GM23338 (cell line): ENCODE results near the gene DNAJA3. TPM values are rescaled to one million over a fixed set of nuclear protein-coding genes. Genes with fewer than 3 reads are reported as not detected.
A peak's percentile ranks its signal among the peaks of the same experiment; 100 is the strongest.

Source experiments
- ATAC-seq: fragments of 200-7000 bp; cut with Tn5 transposase; 3 replicates; pipeline ENCODE4 v1.9.1; 2020
- DNase-seq: peaks from one replicate; pipeline ENCODE4 v3.0.0-alpha.2; 2015; ENCODE audit warnings: low spot score
- H2AFZ ChIP-seq: fragments of 200-600 bp; sonication (generic); 2 replicates; pipeline ENCODE4 v1.8.0; 2016; ENCODE audit warnings: antibody characterized with exemption, mild to moderate bottlenecking, moderate library complexity
- H3F3A ChIP-seq: fragments of 200-600 bp; sonication (generic); replicated peaks from 2 replicates; pipeline ENCODE4 v1.8.0; 2017; ENCODE audit warnings: antibody characterized with exemption, mixed run types, low read depth
- H3K27ac ChIP-seq: fragments of 200-600 bp; sonication (generic); 2 replicates; pipeline ENCODE4 v1.6.1; 2016; ENCODE audit warnings: low read depth
- H3K27me3 ChIP-seq: fragments of 200-600 bp; sonication (generic); 2 replicates; pipeline ENCODE4 v1.8.0; 2016; ENCODE audit warnings: mild to moderate bottlenecking, mixed run types, moderate library complexity; ENCODE audit not compliant: insufficient read depth
- H3K36me3 ChIP-seq: fragments of 200-600 bp; sonication (generic); 2 replicates; pipeline ENCODE4 v1.8.0; 2016; ENCODE audit warnings: mild to moderate bottlenecking; ENCODE audit not compliant: insufficient read depth
- H3K4me1 ChIP-seq: fragments of 200-600 bp; sonication (generic); 2 replicates; pipeline ENCODE4 v1.8.0; 2016; ENCODE audit warnings: mild to moderate bottlenecking, moderate library complexity; ENCODE audit not compliant: insufficient read depth
- H3K4me2 ChIP-seq: fragments of 200-600 bp; sonication (generic); 2 replicates; pipeline ENCODE4 v1.7.1; 2017; ENCODE audit warnings: mixed run types
- H3K4me3 ChIP-seq: fragments of 200-600 bp; sonication (generic); 2 replicates; pipeline ENCODE4 v1.6.1; 2016; ENCODE audit warnings: mixed run types
- H3K79me2 ChIP-seq: fragments of 200-600 bp; sonication (generic); replicated peaks from 2 replicates; pipeline ENCODE4 v1.8.0; 2017; ENCODE audit warnings: mild to moderate bottlenecking; ENCODE audit not compliant: insufficient read depth
- H3K9me2 ChIP-seq: fragments of 200-600 bp; sonication (generic); 2 replicates; pipeline ENCODE4 v1.8.0; 2017; ENCODE audit not compliant: insufficient read depth
- H4K20me1 ChIP-seq: fragments of 200-600 bp; sonication (generic); replicated peaks from 2 replicates; pipeline ENCODE4 v1.8.0; 2017; ENCODE audit warnings: mild to moderate bottlenecking; ENCODE audit not compliant: insufficient read depth
- H3K27ac Mint-ChIP-seq: 2 replicates; pipeline ENCODE4 v1.8.0; 2020; ENCODE audit warnings: inconsistent platforms, mild to moderate bottlenecking, moderate library complexity, mixed read lengths
- H3K27me3 Mint-ChIP-seq: 3 replicates; pipeline ENCODE4 v1.8.0; 2022; ENCODE audit warnings: low read depth, mild to moderate bottlenecking, moderate library complexity, mixed read lengths, inconsistent platforms; ENCODE audit not compliant: insufficient read depth, poor library complexity
- H3K36me3 Mint-ChIP-seq: 3 replicates; pipeline ENCODE4 v1.8.0; 2021; ENCODE audit warnings: low read depth, mild to moderate bottlenecking, inconsistent platforms, moderate library complexity, mixed read lengths
- H3K4me1 Mint-ChIP-seq: 3 replicates; pipeline ENCODE4 v1.8.0; 2020; ENCODE audit warnings: mild to moderate bottlenecking, inconsistent platforms, mixed read lengths
- H3K4me3 Mint-ChIP-seq: 3 replicates; pipeline ENCODE4 v1.8.0; 2021; ENCODE audit warnings: moderate library complexity, mild to moderate bottlenecking, inconsistent platforms, mixed read lengths
- H3K9me3 Mint-ChIP-seq: 3 replicates; pipeline ENCODE4 v1.8.0; 2020; ENCODE audit warnings: moderate library complexity, mild to moderate bottlenecking, inconsistent platforms, mixed read lengths
- CREB1 ChIP-seq: fragments of 250-450 bp; sonication (Bioruptor Pico); IDR thresholded peaks from 2 replicates; pipeline ENCODE4 v1.5.0; 2020; ENCODE audit warnings: low read depth, mild to moderate bottlenecking, moderate library complexity
- ETS1 ChIP-seq: IDR thresholded peaks from 2 replicates; pipeline ENCODE4 v1.6.1; 2016; ENCODE audit warnings: antibody characterized with exemption
- EZH2 ChIP-seq: fragments of 200-600 bp; sonication (generic); IDR thresholded peaks from one replicate; pipeline ENCODE4 v1.8.0; 2017; ENCODE audit warnings: antibody characterized with exemption, mild to moderate bottlenecking, low read depth; ENCODE audit not compliant: unreplicated experiment
- EZH2phosphoT487 ChIP-seq: fragments of 200-600 bp; sonication (generic); IDR thresholded peaks from one replicate; pipeline ENCODE4 v1.8.1; 2018; ENCODE audit warnings: antibody characterized with exemption; ENCODE audit not compliant: unreplicated experiment
- JUNB ChIP-seq: IDR thresholded peaks from one replicate; pipeline ENCODE4 v1.6.1; 2016; ENCODE audit warnings: antibody characterized with exemption; ENCODE audit not compliant: unreplicated experiment
- ZNF114 ChIP-seq: fragments of 250-450 bp; sonication (Bioruptor Pico); IDR thresholded peaks from 2 replicates; pipeline ENCODE4 v1.5.0; 2020; ENCODE audit warnings: mild to moderate bottlenecking, moderate library complexity
- ZNF331 ChIP-seq: fragments of 250-450 bp; sonication (Bioruptor Pico); IDR thresholded peaks from 2 replicates; pipeline ENCODE4 v1.5.0; 2020; ENCODE audit warnings: low read depth, mild to moderate bottlenecking, moderate library complexity
- polyA plus RNA-seq: library from polyadenylated mRNA; unstranded; fragments of >200 nt; fragmentation: Nextera tagmentation; extraction: Ambion mirVana; gene quantifications from 2 replicates; pipeline ENCODE4 v1.2.1, GENCODE V29; 2016
- total RNA-seq: library from RNA; depleted of rRNA; stranded (reverse); fragments of >200 nt; shearing (Covaris generic); gene quantifications from 2 replicates; pipeline ENCODE4 v1.2.3, GENCODE V29; 2014
- TF ChIP-seq, protein P1 (sequence below): fragments of 250-450 bp; sonication (Bioruptor Pico); IDR thresholded peaks from 2 replicates; pipeline ENCODE4 v1.5.0; 2020; ENCODE audit warnings: mild to moderate bottlenecking, moderate library complexity
- TF ChIP-seq, protein P2 (sequence below), 2 experiments: fragments of 200-600 bp in 1 of 2; sonication (generic) in 1 of 2; conservative IDR thresholded peaks; 2 replicates each; pipeline versions ENCODE4 v1.5.1 to v1.6.1; 2016 to 2017; ENCODE audit warnings: antibody characterized with exemption in 2 of 2, low read depth in 2 of 2, mild to moderate bottlenecking in 2 of 2, moderate library complexity in 1 of 2

The DNAJA3 gene
- total and polyA plus RNA-seq, 2 experiments from 2014 or later = 56.3 to 75.5 TPM

- Mint-ChIP-seq H3K27me3 (peaks cover 11% of the 10 kb centered on the region), H3K4me3 (peak overlapping the region; percentile 97), H3K4me1 (peaks cover 16% of the 10 kb centered on the region), H3K9me3 (no peaks in the 10 kb centered on the region), H3K36me3 (peaks cover 12% of the 10 kb centered on the region), H3K27ac (peak overlapping the region; percentile 97)
- Histone ChIP-seq H3K79me2 (peaks cover 47% of the 10 kb centered on the region), H3K4me3 (peak overlapping the region; percentile 67), H3K9me2 (no peaks in the 10 kb centered on the region), H3K4me1 (peaks cover 16% of the 10 kb centered on the region), H3K27me3 (no peaks in the 10 kb centered on the region), H3K4me2 (peak overlapping the region; percentile 96), H3K27ac (peak overlapping the region; percentile 95), H3K36me3 (no peaks in the 10 kb centered on the region; the same call in 1 of the 2 replicates), H3F3A (0 out of 2 replicates have a peak, but pooled peaks cover 4% of the 10 kb centered on the region), H4K20me1 (peaks cover 6% of the 10 kb centered on the region), H2AFZ (peak overlapping the region; percentile 93)
- DNase-seq (peak; percentile 54), ATAC-seq (peak; percentile 28)
- TF ChIP-seq ETS1 (no peak), EZH2 (no peak), EZH2phosphoT487 (no peak), CREB1 (CRISPR knock-in tag) (no peak), JUNB (no peak), ZNF114 (CRISPR knock-in tag) (no peak), ZNF331 (CRISPR knock-in tag) (no peak)
- TF ChIP-seq, protein P1, sequence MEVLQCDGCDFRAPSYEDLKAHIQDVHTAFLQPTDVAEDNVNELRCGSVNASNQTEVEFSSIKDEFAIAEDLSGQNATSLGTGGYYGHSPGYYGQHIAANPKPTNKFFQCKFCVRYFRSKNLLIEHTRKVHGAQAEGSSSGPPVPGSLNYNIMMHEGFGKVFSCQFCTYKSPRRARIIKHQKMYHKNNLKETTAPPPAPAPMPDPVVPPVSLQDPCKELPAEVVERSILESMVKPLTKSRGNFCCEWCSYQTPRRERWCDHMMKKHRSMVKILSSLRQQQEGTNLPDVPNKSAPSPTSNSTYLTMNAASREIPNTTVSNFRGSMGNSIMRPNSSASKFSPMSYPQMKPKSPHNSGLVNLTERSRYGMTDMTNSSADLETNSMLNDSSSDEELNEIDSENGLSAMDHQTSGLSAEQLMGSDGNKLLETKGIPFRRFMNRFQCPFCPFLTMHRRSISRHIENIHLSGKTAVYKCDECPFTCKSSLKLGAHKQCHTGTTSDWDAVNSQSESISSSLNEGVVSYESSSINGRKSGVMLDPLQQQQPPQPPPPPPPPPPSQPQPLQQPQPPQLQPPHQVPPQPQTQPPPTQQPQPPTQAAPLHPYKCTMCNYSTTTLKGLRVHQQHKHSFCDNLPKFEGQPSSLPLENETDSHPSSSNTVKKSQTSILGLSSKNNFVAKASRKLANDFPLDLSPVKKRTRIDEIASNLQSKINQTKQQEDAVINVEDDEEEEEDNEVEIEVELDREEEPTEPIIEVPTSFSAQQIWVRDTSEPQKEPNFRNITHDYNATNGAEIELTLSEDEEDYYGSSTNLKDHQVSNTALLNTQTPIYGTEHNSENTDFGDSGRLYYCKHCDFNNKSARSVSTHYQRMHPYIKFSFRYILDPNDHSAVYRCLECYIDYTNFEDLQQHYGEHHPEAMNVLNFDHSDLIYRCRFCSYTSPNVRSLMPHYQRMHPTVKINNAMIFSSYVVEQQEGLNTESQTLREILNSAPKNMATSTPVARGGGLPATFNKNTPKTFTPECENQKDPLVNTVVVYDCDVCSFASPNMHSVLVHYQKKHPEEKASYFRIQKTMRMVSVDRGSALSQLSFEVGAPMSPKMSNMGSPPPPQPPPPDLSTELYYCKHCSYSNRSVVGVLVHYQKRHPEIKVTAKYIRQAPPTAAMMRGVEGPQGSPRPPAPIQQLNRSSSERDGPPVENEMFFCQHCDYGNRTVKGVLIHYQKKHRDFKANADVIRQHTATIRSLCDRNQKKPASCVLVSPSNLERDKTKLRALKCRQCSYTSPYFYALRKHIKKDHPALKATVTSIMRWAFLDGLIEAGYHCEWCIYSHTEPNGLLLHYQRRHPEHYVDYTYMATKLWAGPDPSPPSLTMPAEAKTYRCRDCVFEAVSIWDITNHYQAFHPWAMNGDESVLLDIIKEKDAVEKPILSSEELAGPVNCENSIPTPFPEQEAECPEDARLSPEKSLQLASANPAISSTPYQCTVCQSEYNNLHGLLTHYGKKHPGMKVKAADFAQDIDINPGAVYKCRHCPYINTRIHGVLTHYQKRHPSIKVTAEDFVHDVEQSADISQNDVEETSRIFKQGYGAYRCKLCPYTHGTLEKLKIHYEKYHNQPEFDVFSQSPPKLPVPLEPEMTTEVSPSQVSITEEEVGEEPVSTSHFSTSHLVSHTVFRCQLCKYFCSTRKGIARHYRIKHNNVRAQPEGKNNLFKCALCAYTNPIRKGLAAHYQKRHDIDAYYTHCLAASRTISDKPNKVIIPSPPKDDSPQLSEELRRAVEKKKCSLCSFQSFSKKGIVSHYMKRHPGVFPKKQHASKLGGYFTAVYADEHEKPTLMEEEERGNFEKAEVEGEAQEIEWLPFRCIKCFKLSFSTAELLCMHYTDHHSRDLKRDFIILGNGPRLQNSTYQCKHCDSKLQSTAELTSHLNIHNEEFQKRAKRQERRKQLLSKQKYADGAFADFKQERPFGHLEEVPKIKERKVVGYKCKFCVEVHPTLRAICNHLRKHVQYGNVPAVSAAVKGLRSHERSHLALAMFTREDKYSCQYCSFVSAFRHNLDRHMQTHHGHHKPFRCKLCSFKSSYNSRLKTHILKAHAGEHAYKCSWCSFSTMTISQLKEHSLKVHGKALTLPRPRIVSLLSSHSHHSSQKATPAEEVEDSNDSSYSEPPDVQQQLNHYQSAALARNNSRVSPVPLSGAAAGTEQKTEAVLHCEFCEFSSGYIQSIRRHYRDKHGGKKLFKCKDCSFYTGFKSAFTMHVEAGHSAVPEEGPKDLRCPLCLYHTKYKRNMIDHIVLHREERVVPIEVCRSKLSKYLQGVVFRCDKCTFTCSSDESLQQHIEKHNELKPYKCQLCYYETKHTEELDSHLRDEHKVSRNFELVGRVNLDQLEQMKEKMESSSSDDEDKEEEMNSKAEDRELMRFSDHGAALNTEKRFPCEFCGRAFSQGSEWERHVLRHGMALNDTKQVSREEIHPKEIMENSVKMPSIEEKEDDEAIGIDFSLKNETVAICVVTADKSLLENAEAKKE (CRISPR knock-in tag) = no peak
- TF ChIP-seq, protein P2, sequence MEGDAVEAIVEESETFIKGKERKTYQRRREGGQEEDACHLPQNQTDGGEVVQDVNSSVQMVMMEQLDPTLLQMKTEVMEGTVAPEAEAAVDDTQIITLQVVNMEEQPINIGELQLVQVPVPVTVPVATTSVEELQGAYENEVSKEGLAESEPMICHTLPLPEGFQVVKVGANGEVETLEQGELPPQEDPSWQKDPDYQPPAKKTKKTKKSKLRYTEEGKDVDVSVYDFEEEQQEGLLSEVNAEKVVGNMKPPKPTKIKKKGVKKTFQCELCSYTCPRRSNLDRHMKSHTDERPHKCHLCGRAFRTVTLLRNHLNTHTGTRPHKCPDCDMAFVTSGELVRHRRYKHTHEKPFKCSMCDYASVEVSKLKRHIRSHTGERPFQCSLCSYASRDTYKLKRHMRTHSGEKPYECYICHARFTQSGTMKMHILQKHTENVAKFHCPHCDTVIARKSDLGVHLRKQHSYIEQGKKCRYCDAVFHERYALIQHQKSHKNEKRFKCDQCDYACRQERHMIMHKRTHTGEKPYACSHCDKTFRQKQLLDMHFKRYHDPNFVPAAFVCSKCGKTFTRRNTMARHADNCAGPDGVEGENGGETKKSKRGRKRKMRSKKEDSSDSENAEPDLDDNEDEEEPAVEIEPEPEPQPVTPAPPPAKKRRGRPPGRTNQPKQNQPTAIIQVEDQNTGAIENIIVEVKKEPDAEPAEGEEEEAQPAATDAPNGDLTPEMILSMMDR (conservative IDR thresholded peaks at IDR 0.05; ENCODE audit: low read depth in 2 of 2) = no peak
Measured at GRCh38 chr16:4426021-4426684, 485 bp downstream of the DNAJA3 start.
